GM13977 (cell line): ENCODE results near the gene ARHGEF3.

Experiments used
- DNase-seq: peaks from one replicate; pipeline ENCODE4 v3.0.0; 2012; ENCODE audit warnings: low spot score
- CTCF ChIP-seq: IDR thresholded peaks from 2 replicates; pipeline ENCODE4 v1.5.1; 2012; ENCODE audit warnings: mild to moderate bottlenecking, control low read depth; ENCODE audit not compliant: insufficient read depth; ENCODE audit errors: extremely low read depth, missing control alignments
- in situ Hi-C: fragments of 300-500 bp; cut with MboI; formaldehyde crosslinking; loops from one replicate; pipeline ENCODE4 v1.12.0; 2022; ENCODE audit warnings: low sequenced_read_pairs, low pct_unique_long_range_greater_than_20kb, mixed read lengths, inconsistent platforms; ENCODE audit not compliant: unreplicated experiment

ARHGEF3 gene

DNA sequence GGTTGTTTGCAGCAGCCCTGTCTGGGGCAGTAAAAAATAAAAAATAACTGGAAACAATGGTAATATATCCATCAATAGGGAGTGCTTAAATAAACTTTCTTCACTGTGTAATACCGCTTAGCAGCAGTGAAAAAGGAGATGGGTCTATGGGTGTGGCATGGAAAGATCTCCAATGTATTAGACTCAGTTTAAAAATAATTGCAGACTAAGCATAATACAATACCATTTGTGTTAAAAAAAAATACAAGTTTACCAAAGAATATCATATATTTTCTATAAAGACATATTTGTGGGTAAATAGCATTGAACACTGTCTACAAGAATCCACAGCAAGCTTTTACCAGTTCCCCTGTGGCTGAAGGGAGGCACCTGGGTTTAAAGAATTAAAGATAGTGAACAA lies 1.0 kb upstream of the ARHGEF3 start:
- no peak for DNase-seq
- TF ChIP-seq CTCF, result no peak
- in situ Hi-C loops, result no loop called here

DNA sequence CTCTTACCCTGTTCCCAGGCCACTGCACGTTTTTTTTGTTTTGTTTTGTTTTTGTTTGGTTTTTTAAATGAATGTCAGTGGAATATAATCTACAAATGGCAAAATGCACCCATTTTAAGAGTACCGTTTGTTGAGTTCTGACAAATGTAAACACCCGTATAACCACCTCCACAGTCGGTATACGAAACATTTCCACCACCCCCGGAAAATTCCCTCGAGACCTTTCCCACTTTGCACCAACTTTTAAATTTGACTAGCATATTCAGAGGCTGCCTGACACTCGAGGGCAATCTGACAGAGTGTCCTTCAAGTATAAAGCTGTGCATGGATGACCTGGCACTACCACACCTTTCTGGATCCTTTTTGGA lies 613 bp upstream of the ARHGEF3 start:
- no peak for TF ChIP-seq CTCF
- DNase-seq, result no peak
- in situ Hi-C loops, result no loop called here

GRCh38 chr3:56800832-56801661 lies 702 bp downstream of the ARHGEF3 start:
- in situ Hi-C loops, result no loop called here
- no peak for TF ChIP-seq CTCF
- DNase-seq, result no peak

DNA sequence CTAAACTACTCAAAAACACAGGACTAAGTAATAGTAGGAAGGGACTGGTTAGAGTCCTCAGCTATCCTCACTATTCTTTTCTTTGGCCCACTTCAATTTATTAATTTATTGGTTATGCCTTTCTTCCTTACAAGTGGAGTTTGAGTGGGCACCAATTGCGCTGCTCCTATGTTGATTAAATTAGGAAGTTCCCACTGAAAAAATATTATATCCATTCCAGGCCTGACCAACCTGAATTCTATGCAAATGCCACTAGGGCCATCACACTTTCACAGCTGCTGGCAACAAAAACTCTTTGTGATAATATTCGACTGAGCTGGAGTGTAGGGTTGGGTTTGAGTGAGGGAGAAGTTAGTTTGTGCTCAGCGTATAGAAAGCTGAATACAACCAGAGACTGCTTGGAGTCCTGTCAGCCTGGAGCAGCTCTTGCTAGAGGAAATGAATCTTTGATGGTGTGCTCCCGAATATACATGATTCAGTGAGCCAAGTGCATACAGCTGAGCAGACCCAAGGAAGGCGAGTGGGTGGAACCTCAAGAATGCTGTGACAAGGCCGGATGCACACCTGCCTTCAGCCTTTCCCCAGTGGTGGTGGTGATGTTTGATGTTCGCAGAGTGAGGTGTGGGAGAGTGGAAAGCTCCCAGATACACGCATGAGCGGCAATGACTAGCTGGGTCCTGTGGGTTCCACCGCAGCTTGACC lies 1.5 kb downstream of the ARHGEF3 start:
- no peak for TF ChIP-seq CTCF
- DNase-seq, result peak; percentile 51
- in situ Hi-C loops, result no loop called here

- peak; percentile 60 for DNase-seq
- TF ChIP-seq CTCF, result peak; percentile 58
- in situ Hi-C loops, result loop anchor here (5.0 kb wide), 1 partner anchor 102 kb away; no protein-coding TSS in a partner anchor
Measured at GRCh38 chr3:56799251-56799882, 2.4 kb downstream of the ARHGEF3 start.

DNA sequence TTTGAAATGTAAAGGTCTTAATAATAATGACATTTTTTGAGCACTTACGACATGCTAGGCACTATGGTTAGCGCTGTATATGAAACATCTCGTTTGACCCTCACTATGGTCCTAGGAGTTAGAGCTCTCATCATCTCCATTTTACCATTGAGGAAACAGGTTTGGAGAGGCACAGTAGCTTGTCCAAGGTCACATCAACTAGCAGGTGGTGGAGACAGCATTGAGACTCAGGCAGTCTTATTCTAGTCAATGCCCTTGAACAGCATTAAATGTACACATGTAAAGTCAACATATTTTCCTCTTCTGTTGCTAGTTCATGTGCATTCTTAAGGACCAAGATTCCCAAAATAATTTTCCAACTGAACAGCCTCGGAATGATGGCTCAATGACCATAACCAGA lies 4.8 kb downstream of the ARHGEF3 start:
- no peak for TF ChIP-seq CTCF
- no peak for DNase-seq
- in situ Hi-C loops, result loop anchor here (5.0 kb wide), 1 partner anchor 100 kb away; no protein-coding TSS in a partner anchor
